ENCODE results near the gene EIF4A3. TPM values are rescaled to one million over a fixed set of nuclear protein-coding genes. Genes with fewer than 3 reads are reported as not detected.

EIF4A3 gene
- total and polyA plus RNA-seq, 10 of the 15 experiments (the other 5 are each of a cell fraction or from before 2014, with no cell fraction given): 53.3 to 225 (median 103) TPM

DNA sequence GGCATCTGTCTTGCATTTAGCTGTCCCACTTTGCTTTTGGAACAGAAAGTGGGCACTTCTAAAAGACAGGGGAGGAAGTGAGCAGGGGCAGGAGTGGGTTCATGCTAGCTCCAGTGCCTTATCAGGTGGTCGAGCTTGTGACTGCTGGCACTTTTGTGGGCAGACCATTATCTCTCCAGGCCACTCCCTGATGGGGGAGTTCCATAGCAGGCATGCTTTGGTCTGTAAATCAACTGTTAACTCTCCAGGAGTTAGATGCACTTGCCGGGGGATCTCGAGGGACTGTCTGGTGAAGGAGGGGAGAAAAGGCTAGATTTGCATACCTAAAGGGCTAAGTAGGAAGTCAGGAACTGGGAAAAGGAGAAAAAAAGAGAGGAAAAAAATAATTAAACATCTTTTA, 13.6 kb upstream of the EIF4A3 start:
- WGBS (ENCODE audit: insufficient coverage, insufficient replicate concordance, low lambda C conversion rate, missing lambda C conversion rate): 2% methylated on average over 3 of the region's 3 CpGs
- no peak overlapping the region for H2AFZ ChIP-seq (ENCODE audit: control insufficient read depth, low read depth, low read length)
- H3K9ac ChIP-seq (ENCODE audit: control insufficient read depth, insufficient read depth, low read length): no peak overlapping the region
- H3K27me3 ChIP-seq (replicated peaks in 1 of 2; ENCODE audit: control insufficient read depth in 2 of 2, insufficient read depth in 2 of 2, low read length in 1 of 2): no peaks in the 10 kb centered on the region
- no peak overlapping the region for H3K4me2 ChIP-seq (ENCODE audit: control insufficient read depth, insufficient read depth)
- ChIA-PET CTCF (no interaction called here), RAD21 (ENCODE audit: unreplicated experiment) (no interaction called here), POLR2A (interaction anchor here (0.6 to 0.7 kb wide), 2 partner anchors 10 to 1492 kb away, joined by 6 to 7 read pairs; no protein-coding TSS in a partner anchor), SMC1A (ENCODE audit: uncharacterized antibody, unreplicated experiment) (interaction anchor here (1.2 kb wide), 1 partner anchor 9 kb away, joined by 4 read pairs; no protein-coding TSS in a partner anchor)
- no TSS peak for BruUV-seq (replicated peaks)
- H3K36me3 ChIP-seq (ENCODE audit: control insufficient read depth in 2 of 2, insufficient read depth in 2 of 2, low read length in 1 of 2): no peaks in the 10 kb centered on the region
- no peaks in the 10 kb centered on the region for H3K4me1 ChIP-seq (ENCODE audit: control insufficient read depth, insufficient read depth, low read length)
- no peak overlapping the region for H3K27ac ChIP-seq (ENCODE audit: control insufficient read depth, insufficient read depth)
- ATAC-seq (no peak; the same call in 2 of the 3 replicates), FAIRE-seq (no peak), DNase-seq (ENCODE audit: low read depth, low spot score) (no peak)
- TF ChIP-seq POU2F2 (IDR thresholded peaks at IDR 0.05; ENCODE audit: borderline replicate concordance, low read depth, low read length) (no peak), ESRRA (IDR thresholded peaks at IDR 0.05; ENCODE audit: low read length) (no peak), SUPT20H (IDR thresholded peaks at IDR 0.05; ENCODE audit: borderline replicate concordance, control insufficient read depth, low read depth, low read length) (no peak), HCFC1 (IDR thresholded peaks at IDR 0.05; ENCODE audit: low read length) (no peak)
- in situ Hi-C loops (cut with MboI): no loop called here
- H3K9me3 ChIP-seq (replicated peaks; ENCODE audit: control insufficient read depth, insufficient read depth, low read length): peaks cover 4% of the 10 kb centered on the region; the same call in 2 of the 3 replicates
- no peak overlapping the region for H3K4me3 ChIP-seq
- no peaks in the 10 kb centered on the region for H3K79me2 ChIP-seq (ENCODE audit: control insufficient read depth, insufficient read depth, low read length)
- no peaks in the 10 kb centered on the region for H4K20me1 ChIP-seq (ENCODE audit: control insufficient read depth, insufficient read depth)
- intact Hi-C loops (cut with micrococcal nuclease; ENCODE audit: unreplicated experiment): no loop called here

DNA sequence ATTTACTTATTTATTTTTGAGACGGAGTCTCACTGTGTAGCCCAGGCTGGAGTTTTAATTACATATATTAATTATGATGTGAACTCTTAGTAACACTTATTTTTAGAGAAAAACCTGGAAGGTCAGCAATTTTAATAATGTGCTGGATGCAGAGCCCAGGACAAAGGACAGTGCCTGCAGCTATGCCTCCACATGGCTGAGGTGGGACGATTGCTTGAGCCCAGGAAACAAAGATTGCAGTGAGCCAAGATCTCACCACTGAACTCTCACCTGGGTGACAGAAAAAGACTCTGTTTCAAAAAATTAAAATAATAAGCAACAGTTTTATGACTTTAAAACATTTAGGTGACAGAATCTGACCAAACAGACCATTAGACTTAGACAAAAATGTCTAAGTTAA, 11.9 kb upstream of the EIF4A3 start:
- H3K27ac ChIP-seq (ENCODE audit: control insufficient read depth, insufficient read depth): no peak overlapping the region
- no peak overlapping the region for H3K4me3 ChIP-seq
- ATAC-seq: no peak
- FAIRE-seq: no peak
- POLR2A ChIA-PET: interaction anchor here (1.7 kb wide), 1 partner anchor 13 kb away, joined by 4 read pairs; no protein-coding TSS in a partner anchor
- H3K79me2 ChIP-seq (ENCODE audit: control insufficient read depth, insufficient read depth, low read length): no peaks in the 10 kb centered on the region
- CTCF ChIA-PET: no interaction called here
- SMC1A ChIA-PET (ENCODE audit: uncharacterized antibody, unreplicated experiment): no interaction called here
- no peaks in the 10 kb centered on the region for H4K20me1 ChIP-seq (ENCODE audit: control insufficient read depth, insufficient read depth)
- TF ChIP-seq, protein P1, sequence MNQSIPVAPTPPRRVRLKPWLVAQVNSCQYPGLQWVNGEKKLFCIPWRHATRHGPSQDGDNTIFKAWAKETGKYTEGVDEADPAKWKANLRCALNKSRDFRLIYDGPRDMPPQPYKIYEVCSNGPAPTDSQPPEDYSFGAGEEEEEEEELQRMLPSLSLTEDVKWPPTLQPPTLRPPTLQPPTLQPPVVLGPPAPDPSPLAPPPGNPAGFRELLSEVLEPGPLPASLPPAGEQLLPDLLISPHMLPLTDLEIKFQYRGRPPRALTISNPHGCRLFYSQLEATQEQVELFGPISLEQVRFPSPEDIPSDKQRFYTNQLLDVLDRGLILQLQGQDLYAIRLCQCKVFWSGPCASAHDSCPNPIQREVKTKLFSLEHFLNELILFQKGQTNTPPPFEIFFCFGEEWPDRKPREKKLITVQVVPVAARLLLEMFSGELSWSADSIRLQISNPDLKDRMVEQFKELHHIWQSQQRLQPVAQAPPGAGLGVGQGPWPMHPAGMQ (IDR thresholded peaks at IDR 0.05; ENCODE audit: borderline replicate concordance): no peak
- TF ChIP-seq ZNF274 (IDR thresholded peaks at IDR 0.05; ENCODE audit: insufficient read depth, insufficient read length): no peak
- intact Hi-C loops (cut with micrococcal nuclease; ENCODE audit: unreplicated experiment) (no loop called here), in situ Hi-C loops (cut with MboI) (no loop called here)
- H3K4me1 ChIP-seq (ENCODE audit: control insufficient read depth, insufficient read depth, low read length): no peaks in the 10 kb centered on the region
- no peak for DNase-seq (ENCODE audit: low read depth, low spot score)
- peaks cover 4% of the 10 kb centered on the region; the same call in 2 of the 3 replicates for H3K9me3 ChIP-seq (replicated peaks; ENCODE audit: control insufficient read depth, insufficient read depth, low read length)
- H3K27me3 ChIP-seq (replicated peaks in 1 of 2; ENCODE audit: control insufficient read depth in 2 of 2, insufficient read depth in 2 of 2, low read length in 1 of 2): no peaks in the 10 kb centered on the region
- H3K4me2 ChIP-seq (ENCODE audit: control insufficient read depth, insufficient read depth): no peak overlapping the region
- BruUV-seq (replicated peaks): no TSS peak
- RAD21 ChIA-PET (ENCODE audit: unreplicated experiment): interaction anchor here (1.2 kb wide), 1 partner anchor 11 kb away, joined by 3 read pairs; no protein-coding TSS in a partner anchor
- H3K36me3 ChIP-seq (ENCODE audit: control insufficient read depth in 2 of 2, insufficient read depth in 2 of 2, low read length in 1 of 2): no peaks in the 10 kb centered on the region
- no peak overlapping the region for H3K9ac ChIP-seq (ENCODE audit: control insufficient read depth, insufficient read depth, low read length)
- no peak overlapping the region for H2AFZ ChIP-seq (ENCODE audit: control insufficient read depth, low read depth, low read length)
- WGBS (ENCODE audit: insufficient coverage, insufficient replicate concordance, low lambda C conversion rate, missing lambda C conversion rate): 50% methylated on average over 2 of the region's 2 CpGs
